Gastroesophageal sphincter (tissue), 4 donors: Measurements from ENCODE around the gene A3GALT2. TPM values are rescaled to one million over a fixed set of nuclear protein-coding genes. Genes with fewer than 3 reads are reported as not detected.
A peak's percentile ranks its signal among the peaks of the same experiment; 100 is the strongest.
"Not testable (repeated sequence)": the region's sequence is repeated elsewhere in the genome, so short reads cannot be mapped to it uniquely, and the experiment has no call there.

Source experiments
- ATAC-seq: fragments of 150-250 bp; one replicate; pipeline ENCODE4 v1.9.1; 2016; ENCODE audit warnings: mild to moderate bottlenecking, moderate library complexity
- H3K27ac ChIP-seq, 4 donors: fragments of 200-600 bp; sonication (generic) in 3 of 4; 1 replicate in 3 of 4; 2 replicates in 1 of 4; pipeline ENCODE4 v1.5.1; 2016 to 2019
- H3K27me3 ChIP-seq: fragments of 200-600 bp; sonication (generic); one replicate; pipeline ENCODE4 v1.5.1; 2019
- H3K36me3 ChIP-seq, 2 donors: fragments of 200-600 bp; sonication (generic); one replicate each; pipeline ENCODE4 v1.5.1; 2019; ENCODE audit warnings: control low read depth in 1 of 2
- H3K4me1 ChIP-seq, 3 donors: fragments of 200-600 bp; sonication (generic); 1 replicate in 2 of 3; 2 replicates in 1 of 3; pipeline ENCODE4 v1.5.1; 2016 to 2019; ENCODE audit warnings: control low read depth in 2 of 3
- H3K4me3 ChIP-seq, 2 donors: fragments of 200-600 bp; sonication (generic); one replicate each; pipeline ENCODE4 v1.5.1; 2019; ENCODE audit warnings: mild to moderate bottlenecking in 1 of 2, moderate library complexity in 1 of 2
- H3K9me3 ChIP-seq, 3 donors: fragments of 200-600 bp; sonication (generic); one replicate each; pipeline ENCODE4 v1.5.1; 2017 to 2019; ENCODE audit warnings: control low read depth in 2 of 3
- CTCF ChIP-seq, 4 experiments: fragments of 200-600 bp in 2 of 4; fragments of 450-650 bp in 2 of 4; sonication (generic) in 1 of 4; IDR thresholded peaks; one replicate each; pipeline ENCODE4 v1.5.1; 2017 to 2019; ENCODE audit warnings: antibody characterized with exemption in 4 of 4, mild to moderate bottlenecking in 2 of 4, moderate library complexity in 2 of 4
- EP300 ChIP-seq: sonication (generic); formaldehyde crosslinking; IDR thresholded peaks from one replicate; pipeline ENCODE4 v1.6.1; 2017; ENCODE audit warnings: antibody characterized with exemption, mild to moderate bottlenecking
- POLR2A ChIP-seq, 2 donors: fragments of 450-650 bp; IDR thresholded peaks; one replicate each; pipeline ENCODE4 v1.6.1; 2017; ENCODE audit warnings: antibody characterized with exemption in 2 of 2, mild to moderate bottlenecking in 2 of 2, moderate library complexity in 1 of 2
- POLR2AphosphoS5 ChIP-seq: sonication (generic); formaldehyde crosslinking; IDR thresholded peaks from one replicate; pipeline ENCODE4 v1.6.1; 2017; ENCODE audit warnings: antibody characterized with exemption
- WGBS, 2 donors: methylation state at CpG; one replicate each; pipeline ENCODE4 v1.1.5; 2018; ENCODE audit warnings: low coverage in 1 of 2; 5-methylcytosine and 5-hydroxymethylcytosine counted together
- total RNA-seq, 4 donors: library from RNA; depleted of rRNA; stranded (reverse); fragments of >200 nt; gene quantifications; one replicate each; pipeline ENCODE4 v1.1.0, GENCODE V29; 2016

The A3GALT2 gene
- total RNA-seq, 4 donors from 2014 or later: 0.67 TPM; not detected in 3

DNA sequence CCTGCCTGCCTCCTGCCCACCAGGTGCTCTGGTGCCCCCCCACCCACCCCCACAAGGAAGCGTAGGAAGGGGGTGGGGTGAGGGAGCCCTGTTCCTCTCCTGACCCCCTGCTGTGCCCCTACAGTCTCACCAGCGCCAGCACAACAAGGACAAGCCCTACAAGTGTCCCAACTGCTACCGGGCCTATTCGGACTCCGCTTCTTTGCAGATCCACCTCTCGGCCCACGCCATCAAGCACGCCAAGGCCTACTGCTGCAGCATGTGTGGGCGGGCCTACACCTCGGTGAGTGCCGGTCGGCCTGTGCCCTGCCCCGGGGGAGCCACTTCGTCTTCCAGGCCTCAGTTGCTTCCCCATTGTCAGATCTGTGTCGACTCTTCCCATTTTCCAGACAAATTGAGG, 25.9 kb downstream of the A3GALT2 start:
- WGBS, 2 donors: no CpG with 5 or more reads among the region's 15 CpGs
- Histone ChIP-seq H3K27ac (peak overlapping the region in 3 of 4 donors; percentile 46 to 73 (median 67)), H3K9me3 (no peaks in the 10 kb centered on the region), H3K4me1 (peaks cover 0 to 48% (median 10%) of the 10 kb centered on the region in 3 donors), H3K36me3 (peaks cover 0 to 64% of the 10 kb centered on the region in 2 donors), H3K4me3 (no peak overlapping the region), H3K27me3 (no peaks in the 10 kb centered on the region)
- TF ChIP-seq POLR2AphosphoS5: no peak
- no peak for TF ChIP-seq EP300
- TF ChIP-seq CTCF (IDR thresholded peaks at IDR 0.05): no peak
- TF ChIP-seq POLR2A (IDR thresholded peaks at IDR 0.05): no peak
- ATAC-seq: no peak

GRCh38 chr1:33294071-33295010, 26.6 kb downstream of the A3GALT2 start:
- H3K27me3 ChIP-seq: no peaks in the 10 kb centered on the region
- ATAC-seq: no peak
- no peak overlapping the region for H3K4me3 ChIP-seq

DNA sequence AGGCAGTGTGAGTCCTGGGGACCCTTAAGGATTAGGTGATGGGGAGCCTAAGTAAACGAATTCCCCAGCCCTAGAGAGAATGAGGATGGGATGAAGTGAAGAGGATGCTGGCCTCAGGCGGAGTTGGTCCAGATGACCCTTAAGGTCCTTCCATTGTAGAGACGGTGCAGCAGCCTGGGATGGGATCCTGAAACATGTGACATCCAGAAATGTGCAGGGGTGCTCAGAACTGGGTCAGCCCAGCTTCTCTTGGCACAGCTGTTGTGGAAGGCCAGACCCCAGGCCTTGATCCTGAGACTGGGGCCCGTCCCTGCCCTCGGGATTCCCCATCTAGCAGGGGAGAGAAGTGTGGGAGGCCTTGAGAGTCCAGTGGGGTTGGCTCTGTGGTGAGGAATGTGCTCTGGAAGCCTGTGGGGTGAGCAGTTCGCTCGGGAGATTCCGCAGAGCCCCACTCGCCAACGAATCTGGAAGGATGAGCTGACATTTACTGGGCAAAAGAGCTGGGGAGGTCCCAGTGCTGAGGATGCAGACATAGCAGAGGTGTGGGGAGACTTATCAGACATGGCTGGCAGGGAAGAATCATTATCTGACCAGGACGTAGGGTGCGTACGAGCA, 28.1 kb downstream of the A3GALT2 start:
- TF ChIP-seq EP300: no peak
- TF ChIP-seq CTCF (IDR thresholded peaks at IDR 0.05): no peak
- no peak for TF ChIP-seq POLR2A (IDR thresholded peaks at IDR 0.05)
- TF ChIP-seq POLR2AphosphoS5: no peak
- H3K27ac ChIP-seq: peak overlapping the region in 3 of 4 donors; percentile 37 to 55 (median 55)
- H3K36me3 ChIP-seq: peaks cover 0 to 56% of the 10 kb centered on the region in 2 donors
- H3K4me1 ChIP-seq: peaks cover 0 to 47% (median 10%) of the 10 kb centered on the region in 3 donors
- no peak overlapping the region for H3K4me3 ChIP-seq
- ATAC-seq: no peak
- no peaks in the 10 kb centered on the region for H3K27me3 ChIP-seq
- WGBS, 2 donors: 41 to 54% methylated on average over 3 to 6 of the region's 13 CpGs
- no peaks in the 10 kb centered on the region for H3K9me3 ChIP-seq

More at GRCh38 chr1:33294071-33295010, 26.6 kb downstream of the A3GALT2 start:
- WGBS, 2 donors: 77 to 78% methylated on average over 4 to 5 of the region's 13 CpGs
- no peak for TF ChIP-seq EP300
- no peak for TF ChIP-seq CTCF (IDR thresholded peaks at IDR 0.05)
- no peak for TF ChIP-seq POLR2AphosphoS5
- no peak for TF ChIP-seq POLR2A (IDR thresholded peaks at IDR 0.05)
- Histone ChIP-seq H3K27ac (peak overlapping the region in 2 of 4 donors; percentile 67 to 73), H3K36me3 (peaks cover 0 to 64% of the 10 kb centered on the region in 2 donors), H3K9me3 (no peaks in the 10 kb centered on the region), H3K4me1 (peaks cover 0 to 50% (median 10%) of the 10 kb centered on the region in 3 donors)

- H3K27me3 ChIP-seq, H3K4me3 ChIP-seq, H3K9me3 ChIP-seq, ATAC-seq, H3K27ac ChIP-seq: not testable (repeated sequence)
- Histone ChIP-seq H3K36me3 (peaks cover 0 to 46% of the 10 kb centered on the region in 2 donors), H3K4me1 (peaks cover 0 to 49% (median 9%) of the 10 kb centered on the region in 3 donors)
- no CpG with 5 or more reads among the region's 2 CpGs for WGBS, 2 donors
Measured at GRCh38 chr1:33290615-33291014, 30.3 kb downstream of the A3GALT2 start.

- H3K27ac ChIP-seq: no peak overlapping the region
- H3K9me3 ChIP-seq: no peaks in the 10 kb centered on the region
- no peak for TF ChIP-seq POLR2A (IDR thresholded peaks at IDR 0.05)
- TF ChIP-seq EP300: no peak
- no peak for TF ChIP-seq CTCF (IDR thresholded peaks at IDR 0.05)
- no peak for TF ChIP-seq POLR2AphosphoS5
- H3K4me3 ChIP-seq: no peak overlapping the region
- 93 to 97% methylated on average over 1 to 3 of the region's 3 CpGs for WGBS, 2 donors
- peaks cover 0 to 47% of the 10 kb centered on the region in 2 donors for H3K36me3 ChIP-seq
- no peak for ATAC-seq
- peaks cover 0 to 41% (median 4%) of the 10 kb centered on the region in 3 donors for H3K4me1 ChIP-seq
- no peaks in the 10 kb centered on the region for H3K27me3 ChIP-seq
Measured at GRCh38 chr1:33289858-33290154, 31.1 kb downstream of the A3GALT2 start.
